Psoas muscle (tissue), 8 donors: ENCODE measurements around the gene LANCL1. TPM values are rescaled to one million over a fixed set of nuclear protein-coding genes. Genes with fewer than 3 reads are reported as not detected.

Source experiments
- ATAC-seq, 4 donors: fragments of 200-7000 bp; cut with Tn5 transposase; one replicate each; pipeline ENCODE4 v1.9.1; 2020; ENCODE audit warnings: moderate library complexity in 3 of 4, mild to moderate bottlenecking in 2 of 4
- DNase-seq, 2 donors: peaks; one replicate each; pipeline ENCODE4 v3.0.0-alpha.2; 2020
- H3K27ac ChIP-seq: fragments of 200-600 bp; one replicate; pipeline ENCODE4 v1.8.0; 2022
- H3K27me3 ChIP-seq, 3 donors: fragments of 200-600 bp in 1 of 3; one replicate each; pipeline versions ENCODE4 v1.6.1 to v1.8.0; 2013 to 2022; ENCODE audit warnings: low read length in 2 of 3, mild to moderate bottlenecking in 2 of 3, moderate library complexity in 1 of 3; ENCODE audit not compliant: insufficient read depth in 3 of 3
- H3K36me3 ChIP-seq, 2 donors: fragments of 200-600 bp in 1 of 2; one replicate each; pipeline versions ENCODE4 v1.6.1 to v1.8.0; 2013 to 2022; ENCODE audit warnings: low read depth in 1 of 2, mild to moderate bottlenecking in 1 of 2, moderate library complexity in 1 of 2; ENCODE audit not compliant: insufficient read depth in 1 of 2
- H3K4me1 ChIP-seq: fragments of 200-600 bp; one replicate; pipeline ENCODE4 v1.8.0; 2022
- H3K4me3 ChIP-seq: fragments of 200-600 bp; one replicate; pipeline ENCODE4 v1.8.0; 2022; ENCODE audit warnings: mild to moderate bottlenecking
- H3K9me3 ChIP-seq: fragments of 200-600 bp; one replicate; pipeline ENCODE4 v1.8.0; 2022
- WGBS, 3 donors: extraction: QIAGEN DNeasy Blood & Tissue Kit; methylation state at CpG; one replicate each; pipeline versions ENCODE4 v1.1.6 to v1.1.7; 2013; 5-methylcytosine and 5-hydroxymethylcytosine counted together
- intact Hi-C, 2 donors: fragments of 100-400 bp; cut with DNase I; formaldehyde crosslinking; loops; one replicate each; pipeline versions ENCODE4 v1.11.0 to v1.14.2; 2022
- polyA plus RNA-seq, 3 donors: library from polyadenylated mRNA; stranded (reverse); fragments of 200-250 nt; gene quantifications; one replicate each; pipeline ENCODE4 v1.2.3, GENCODE V29; 2013
- total RNA-seq, 4 donors: library from RNA; stranded (reverse); fragmentation: NEBNext Ultra II Directional in 2 of 4; extraction: Animal tissue kit (Norgen Biotek cat#: 25700) in 2 of 4; gene quantifications; one replicate each; pipeline versions ENCODE4 v1.2.1 to v1.2.4, GENCODE V29; 2021 to 2023
- TF ChIP-seq, protein P1 (sequence below): fragments of 200-600 bp; IDR thresholded peaks from one replicate; pipeline ENCODE4 v1.8.0; 2022; ENCODE audit warnings: antibody characterized with exemption
- donor health status: healthy with polysubstance abuse.
- donor health status: DM: no; HTN: no; CAD: no; lungs with moderate emphysema.
- donor health status: Bipolar disorder and iron deficiency.
- donor health status: healthy.
- donor health status: DM: yes; HTN: yes; CAD: no.
- donor health status: DM: no; HTN: no; CAD: no.
- donor health status: DM: no; HTN: no; CAD: no.
- donor health status: DM: yes; HTN: yes; CAD: no.

The LANCL1 gene
- total and polyA plus RNA-seq, 7 donors, result 8.8 to 41.0 (median 36.0) TPM

DNA sequence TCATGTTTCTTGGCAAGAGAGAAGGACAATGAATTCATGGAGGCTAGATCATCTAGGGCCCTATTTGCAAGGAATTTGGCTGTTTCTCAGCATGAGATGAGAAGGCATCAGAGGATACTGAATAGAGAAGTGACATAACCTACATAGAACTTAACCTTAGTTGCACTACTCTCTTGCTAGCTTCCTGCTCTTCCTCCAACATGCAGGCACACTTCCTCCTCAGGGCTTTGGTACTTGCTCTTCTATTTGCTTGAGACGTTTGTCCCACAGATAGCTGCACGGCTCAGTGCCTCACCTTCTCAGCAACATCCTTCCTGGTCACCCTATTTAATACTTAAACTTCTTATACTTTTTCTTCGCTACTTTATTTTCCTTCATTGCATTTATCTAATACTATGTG is 20.0 kb upstream of the LANCL1 start:
- H3K27ac ChIP-seq, result no peak overlapping the region
- ATAC-seq (no peak), DNase-seq (no peak)
- 60 to 83% (median 69%) methylated on average over 3 of the region's 3 CpGs for WGBS, 3 donors
- no peak overlapping the region for H3K4me3 ChIP-seq
- H3K36me3 ChIP-seq, result no peaks in the 10 kb centered on the region
- no peaks in the 10 kb centered on the region for H3K27me3 ChIP-seq
- no peaks in the 10 kb centered on the region for H3K9me3 ChIP-seq
- TF ChIP-seq, protein P1, sequence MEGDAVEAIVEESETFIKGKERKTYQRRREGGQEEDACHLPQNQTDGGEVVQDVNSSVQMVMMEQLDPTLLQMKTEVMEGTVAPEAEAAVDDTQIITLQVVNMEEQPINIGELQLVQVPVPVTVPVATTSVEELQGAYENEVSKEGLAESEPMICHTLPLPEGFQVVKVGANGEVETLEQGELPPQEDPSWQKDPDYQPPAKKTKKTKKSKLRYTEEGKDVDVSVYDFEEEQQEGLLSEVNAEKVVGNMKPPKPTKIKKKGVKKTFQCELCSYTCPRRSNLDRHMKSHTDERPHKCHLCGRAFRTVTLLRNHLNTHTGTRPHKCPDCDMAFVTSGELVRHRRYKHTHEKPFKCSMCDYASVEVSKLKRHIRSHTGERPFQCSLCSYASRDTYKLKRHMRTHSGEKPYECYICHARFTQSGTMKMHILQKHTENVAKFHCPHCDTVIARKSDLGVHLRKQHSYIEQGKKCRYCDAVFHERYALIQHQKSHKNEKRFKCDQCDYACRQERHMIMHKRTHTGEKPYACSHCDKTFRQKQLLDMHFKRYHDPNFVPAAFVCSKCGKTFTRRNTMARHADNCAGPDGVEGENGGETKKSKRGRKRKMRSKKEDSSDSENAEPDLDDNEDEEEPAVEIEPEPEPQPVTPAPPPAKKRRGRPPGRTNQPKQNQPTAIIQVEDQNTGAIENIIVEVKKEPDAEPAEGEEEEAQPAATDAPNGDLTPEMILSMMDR, result no peak
- no peaks in the 10 kb centered on the region for H3K4me1 ChIP-seq
- intact Hi-C loops, result no loop called here

DNA sequence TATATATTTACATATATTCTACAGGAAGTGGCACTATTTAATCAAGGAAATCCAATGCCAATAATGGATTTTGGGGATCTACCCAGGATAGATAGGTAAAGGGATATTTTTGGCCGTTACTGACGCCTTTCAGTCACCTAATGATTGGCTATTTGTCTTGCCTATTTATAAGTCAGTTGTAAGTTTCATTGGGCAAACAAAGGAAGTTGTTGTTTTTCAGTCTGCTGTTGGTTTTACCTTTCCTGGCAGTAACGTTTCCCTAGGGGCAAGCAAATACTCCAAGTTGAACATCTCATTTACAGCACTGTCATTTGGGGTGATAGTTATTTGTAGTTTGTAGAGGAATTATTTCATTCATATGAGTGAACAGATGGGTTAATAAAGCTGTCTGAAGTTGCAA is 17.0 kb upstream of the LANCL1 start:
- H3K4me3 ChIP-seq, result no peak overlapping the region
- H3K4me1 ChIP-seq, result no peaks in the 10 kb centered on the region
- no peaks in the 10 kb centered on the region for H3K9me3 ChIP-seq
- DNase-seq (no peak), ATAC-seq (no peak)
- 29 to 61% (median 37%) methylated on average over 3 of the region's 3 CpGs for WGBS, 3 donors
- no peaks in the 10 kb centered on the region for H3K36me3 ChIP-seq
- intact Hi-C loops, result no loop called here
- no peaks in the 10 kb centered on the region for H3K27me3 ChIP-seq
- H3K27ac ChIP-seq, result no peak overlapping the region
- TF ChIP-seq, protein P1, result no peak

DNA sequence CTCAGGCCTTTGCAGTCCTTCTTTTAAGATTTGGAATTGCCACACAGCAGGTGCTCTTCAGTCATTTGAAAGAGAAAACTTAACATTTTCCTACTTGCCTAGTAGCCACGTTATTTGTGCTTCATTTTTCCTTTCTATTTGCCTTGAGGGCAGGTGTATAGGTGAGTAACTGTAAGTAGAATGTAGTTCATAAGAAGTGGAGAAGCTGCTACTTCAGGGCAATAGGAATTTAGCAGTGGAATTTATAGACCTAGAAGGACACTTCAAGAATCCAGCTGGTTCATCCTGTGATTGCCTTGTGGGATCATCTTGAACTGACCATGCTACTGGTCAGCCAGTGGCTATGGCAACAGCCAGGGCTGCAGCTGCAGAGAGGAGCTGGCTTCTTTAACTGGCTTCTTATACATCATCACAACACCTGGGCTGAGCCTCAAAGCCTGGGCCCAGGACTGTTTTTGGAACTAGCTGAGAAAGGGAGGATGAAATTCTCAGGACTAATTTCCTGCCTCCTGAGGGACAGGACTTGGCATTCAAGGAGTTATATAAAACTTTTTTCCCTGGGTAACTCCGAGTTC is 5.1 kb upstream of the LANCL1 start:
- H3K9me3 ChIP-seq, result no peaks in the 10 kb centered on the region
- TF ChIP-seq, protein P1, result no peak
- ATAC-seq, result no peak
- H3K27me3 ChIP-seq, result no peaks in the 10 kb centered on the region
- H3K27ac ChIP-seq, result no peak overlapping the region
- H3K4me1 ChIP-seq, result peaks cover 4% of the 10 kb centered on the region
- no peak overlapping the region for H3K4me3 ChIP-seq
- 17 to 51% (median 41%) methylated on average over 2 of the region's 2 CpGs for WGBS, 3 donors
- H3K36me3 ChIP-seq, result no peaks in the 10 kb centered on the region
- intact Hi-C loops, result no loop called here
- no peak for DNase-seq

DNA sequence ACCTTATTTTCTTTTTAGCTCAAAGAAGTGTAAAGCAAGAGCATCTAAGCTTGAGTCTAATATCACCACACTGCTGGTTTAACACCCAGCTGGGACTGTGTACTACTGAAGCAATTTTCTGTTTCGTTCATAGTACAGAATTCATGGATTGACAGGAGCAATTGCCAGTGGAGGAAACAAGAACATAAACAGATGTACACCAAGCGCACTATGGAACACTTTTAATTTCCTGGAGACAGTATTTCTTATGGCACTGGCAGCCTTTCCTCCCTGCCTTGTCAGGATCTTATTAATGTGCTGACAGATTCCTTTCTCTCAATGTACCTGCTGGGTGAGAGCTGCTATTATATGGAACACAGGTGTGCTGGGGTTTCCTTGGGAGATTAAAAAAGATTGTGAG is 4.2 kb upstream of the LANCL1 start:
- no peaks in the 10 kb centered on the region for H3K9me3 ChIP-seq
- DNase-seq (no peak), ATAC-seq (no peak)
- TF ChIP-seq, protein P1, result no peak
- H3K4me3 ChIP-seq, result no peak overlapping the region
- H3K4me1 ChIP-seq, result peaks cover 7% of the 10 kb centered on the region
- WGBS, 3 donors, result 69 to 84% (median 74%) methylated on average over 2 of the region's 2 CpGs
- H3K27me3 ChIP-seq, result no peaks in the 10 kb centered on the region
- intact Hi-C loops, result no loop called here
- H3K36me3 ChIP-seq, result no peaks in the 10 kb centered on the region
- H3K27ac ChIP-seq, result no peak overlapping the region

DNA sequence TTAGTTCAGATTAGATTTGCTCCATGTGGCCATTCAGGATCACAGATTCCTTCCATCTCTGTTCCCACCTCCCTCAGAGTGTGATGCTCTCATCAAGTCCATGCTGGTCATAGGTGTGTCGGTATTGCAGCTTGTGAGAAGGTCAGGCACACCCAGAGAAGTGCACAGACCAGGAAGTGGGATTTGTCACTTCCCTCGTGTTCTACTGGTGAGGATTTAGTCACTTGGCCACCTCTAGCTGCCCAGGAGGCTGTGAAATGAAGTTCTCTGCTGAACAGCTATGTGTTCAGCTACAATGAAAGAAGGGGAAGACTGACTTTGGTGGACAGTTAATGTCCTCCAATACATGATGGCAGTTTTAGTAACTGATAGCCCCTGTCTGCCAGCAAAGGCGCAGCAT is 3.5 kb upstream of the LANCL1 start:
- TF ChIP-seq, protein P1, result no peak
- H3K4me3 ChIP-seq, result no peak overlapping the region
- H3K36me3 ChIP-seq, result no peaks in the 10 kb centered on the region
- peaks cover 14% of the 10 kb centered on the region for H3K4me1 ChIP-seq
- no peaks in the 10 kb centered on the region for H3K27me3 ChIP-seq
- 60 to 78% (median 73%) methylated on average over 3 of the region's 3 CpGs for WGBS, 3 donors
- intact Hi-C loops, result no loop called here
- DNase-seq (no peak), ATAC-seq (no peak)
- no peaks in the 10 kb centered on the region for H3K9me3 ChIP-seq
- no peak overlapping the region for H3K27ac ChIP-seq
